Parathyroid adenoma (tissue), 2 donors: ENCODE data around the gene SLC23A2.

ENCODE experiments used
- H2AFZ ChIP-seq: fragments of 300-600 bp; sonication (generic); one replicate; pipeline ENCODE4 v1.7.0; 2017; ENCODE audit warnings: antibody characterized with exemption, mild to moderate bottlenecking
- H3K27ac ChIP-seq: fragments of 300-600 bp; sonication (generic); one replicate; pipeline ENCODE4 v1.7.0; 2017
- H3K27me3 ChIP-seq: fragments of 300-600 bp; sonication (generic); one replicate; pipeline ENCODE4 v1.7.0; 2017; ENCODE audit warnings: low read length; ENCODE audit not compliant: control insufficient read depth, insufficient read depth
- H3K36me3 ChIP-seq: fragments of 300-600 bp; sonication (generic); one replicate; pipeline ENCODE4 v1.7.0; 2017; ENCODE audit warnings: low read length; ENCODE audit not compliant: control insufficient read depth, insufficient read depth
- H3K4me1 ChIP-seq: fragments of 300-600 bp; sonication (generic); one replicate; pipeline ENCODE4 v1.7.0; 2017; ENCODE audit warnings: control low read depth
- H3K4me2 ChIP-seq: fragments of 300-600 bp; sonication (generic); one replicate; pipeline ENCODE4 v1.7.0; 2017; ENCODE audit warnings: low read length
- H3K4me3 ChIP-seq: fragments of 300-600 bp; sonication (generic); one replicate; pipeline ENCODE4 v1.7.0; 2017; ENCODE audit warnings: low read depth, low read length
- H3K79me2 ChIP-seq: fragments of 300-600 bp; sonication (generic); one replicate; pipeline ENCODE4 v1.7.0; 2017; ENCODE audit warnings: control low read depth
- H3K9ac ChIP-seq: fragments of 300-600 bp; sonication (generic); one replicate; pipeline ENCODE4 v1.7.0; 2017; ENCODE audit warnings: mild to moderate bottlenecking
- H3K9me3 ChIP-seq: fragments of 300-600 bp; sonication (generic); one replicate; pipeline ENCODE4 v1.7.0; 2017; ENCODE audit warnings: low read length; ENCODE audit not compliant: control insufficient read depth
- CTCF ChIP-seq: fragments of 300-600 bp; sonication (generic); IDR thresholded peaks from one replicate; pipeline ENCODE4 v1.7.0; 2017; ENCODE audit warnings: antibody characterized with exemption, mild to moderate bottlenecking
- donor health status: primary hyperparathyroidism.

The SLC23A2 gene

GRCh38 chr20:4875578-4876067 is 125.7 kb downstream of the SLC23A2 start:
- Histone ChIP-seq H3K27me3 (no peaks in the 10 kb centered on the region), H3K79me2 (no peaks in the 10 kb centered on the region), H3K9me3 (no peaks in the 10 kb centered on the region), H3K36me3 (no peaks in the 10 kb centered on the region), H3K27ac (no peak overlapping the region), H3K4me3 (no peak overlapping the region), H2AFZ (no peak overlapping the region), H3K4me1 (no peaks in the 10 kb centered on the region), H3K9ac (no peak overlapping the region), H3K4me2 (peak overlapping the region; percentile 45)
- TF ChIP-seq CTCF, result no peak

- H3K27ac ChIP-seq, result no peak overlapping the region
- no peak overlapping the region for H3K4me3 ChIP-seq
- H3K9ac ChIP-seq, result no peak overlapping the region
- no peaks in the 10 kb centered on the region for H3K4me1 ChIP-seq
- no peak overlapping the region for H3K4me2 ChIP-seq
- no peaks in the 10 kb centered on the region for H3K9me3 ChIP-seq
- H3K27me3 ChIP-seq, result no peaks in the 10 kb centered on the region
- H2AFZ ChIP-seq, result no peak overlapping the region
- no peaks in the 10 kb centered on the region for H3K79me2 ChIP-seq
- H3K36me3 ChIP-seq, result no peaks in the 10 kb centered on the region
- no peak for TF ChIP-seq CTCF
Measured at GRCh38 chr20:4873396-4873795, 127.9 kb downstream of the SLC23A2 start.

- no peak for TF ChIP-seq CTCF
- Histone ChIP-seq H3K4me3 (no peak overlapping the region), H3K9me3 (no peaks in the 10 kb centered on the region), H3K9ac (no peak overlapping the region), H3K4me1 (no peaks in the 10 kb centered on the region), H2AFZ (no peak overlapping the region), H3K27ac (no peak overlapping the region), H3K79me2 (no peaks in the 10 kb centered on the region), H3K36me3 (no peaks in the 10 kb centered on the region), H3K4me2 (no peak overlapping the region), H3K27me3 (no peaks in the 10 kb centered on the region)
Measured at GRCh38 chr20:4871486-4871885, 129.8 kb downstream of the SLC23A2 start.

GRCh38 chr20:4870906-4871305 is 130.4 kb downstream of the SLC23A2 start:
- Histone ChIP-seq H2AFZ (no peak overlapping the region), H3K36me3 (no peaks in the 10 kb centered on the region), H3K79me2 (no peaks in the 10 kb centered on the region), H3K9ac (no peak overlapping the region), H3K27me3 (no peaks in the 10 kb centered on the region), H3K9me3 (no peaks in the 10 kb centered on the region), H3K4me2 (no peak overlapping the region), H3K27ac (no peak overlapping the region), H3K4me3 (no peak overlapping the region), H3K4me1 (no peaks in the 10 kb centered on the region)
- no peak for TF ChIP-seq CTCF
